Stimulated activated CD8-positive, alpha-beta memory T cell treated with anti-CD3 and anti-CD28 coated beads, Interleukin-12 subunit alpha, Interleukin-12 subunit beta, amount 100 ng/mL, for 24 hours (primary cell): Measurements from ENCODE around the gene INPP4A.

Experiments used
- DNase-seq: peaks from one replicate; pipeline ENCODE4 v3.0.0-alpha.2; 2020; ENCODE audit errors: extremely low read depth

Gene INPP4A

DNA sequence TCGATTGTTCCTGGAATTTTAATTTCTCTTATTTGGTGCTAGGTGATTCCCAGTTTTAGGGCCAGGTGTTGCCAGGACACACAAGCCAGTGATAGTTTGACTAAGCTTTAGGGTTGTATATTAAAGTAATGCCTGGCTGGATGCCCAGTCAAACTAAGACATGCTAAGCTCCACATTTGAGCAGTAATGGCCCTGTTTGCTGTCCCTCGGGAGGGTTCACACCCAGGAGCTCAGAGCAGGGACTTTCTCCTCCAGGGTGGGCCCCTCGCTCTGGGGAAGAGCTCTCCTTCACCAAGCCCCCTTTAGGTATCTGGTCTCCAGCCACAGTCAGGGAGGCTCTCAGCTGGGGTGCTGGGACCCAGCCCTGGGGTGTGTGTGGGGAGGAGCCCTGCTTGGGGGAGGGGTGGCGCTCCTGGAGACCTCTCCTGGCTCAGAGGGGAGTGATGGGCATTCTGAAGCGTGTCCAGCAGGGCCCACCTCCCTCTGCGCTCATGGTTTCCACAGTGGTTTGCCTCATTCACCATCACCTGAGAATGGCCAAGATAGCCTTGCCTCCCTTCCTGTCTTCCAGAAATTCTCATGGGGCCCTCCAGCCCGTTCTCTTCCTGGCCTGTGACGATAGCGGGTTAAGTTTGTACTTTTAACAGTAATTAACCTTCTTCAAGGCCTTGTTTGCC is 31.7 kb downstream of the INPP4A start:
- no peak for DNase-seq

- no peak for DNase-seq
These were observed 32.4 kb downstream of the INPP4A start for GRCh38 chr2:98477036-98477435.

GRCh38 chr2:98477506-98477905 is 32.8 kb downstream of the INPP4A start:
- no peak for DNase-seq

DNA sequence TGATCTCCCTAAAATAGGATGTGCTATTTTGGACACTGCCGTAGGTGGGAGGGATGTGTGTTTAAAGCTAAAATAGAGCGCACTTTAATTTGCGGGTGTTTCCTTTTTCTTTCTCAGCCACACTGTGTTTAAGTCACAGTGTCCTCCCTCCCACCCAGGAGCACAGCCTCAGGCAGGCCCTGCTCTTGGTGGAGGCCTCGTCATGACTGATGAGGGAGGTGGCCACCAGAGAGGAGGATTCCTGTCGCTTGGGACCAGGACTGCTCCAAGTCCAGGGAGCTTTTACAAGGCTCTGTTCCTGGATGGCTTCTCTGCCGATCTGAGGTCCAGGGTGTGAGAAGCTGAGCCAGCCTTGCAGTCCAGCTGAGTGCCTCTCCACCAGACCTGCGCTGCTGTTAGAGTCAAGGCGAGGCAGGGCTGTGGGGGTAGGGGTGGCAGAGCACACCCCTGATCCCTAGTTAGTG is 33.5 kb downstream of the INPP4A start:
- no peak for DNase-seq

- no peak for DNase-seq
These were observed 34.2 kb downstream of the INPP4A start for GRCh38 chr2:98478907-98479306.

- DNase-seq: no peak
These were observed 34.7 kb downstream of the INPP4A start for GRCh38 chr2:98479371-98479770.

DNA sequence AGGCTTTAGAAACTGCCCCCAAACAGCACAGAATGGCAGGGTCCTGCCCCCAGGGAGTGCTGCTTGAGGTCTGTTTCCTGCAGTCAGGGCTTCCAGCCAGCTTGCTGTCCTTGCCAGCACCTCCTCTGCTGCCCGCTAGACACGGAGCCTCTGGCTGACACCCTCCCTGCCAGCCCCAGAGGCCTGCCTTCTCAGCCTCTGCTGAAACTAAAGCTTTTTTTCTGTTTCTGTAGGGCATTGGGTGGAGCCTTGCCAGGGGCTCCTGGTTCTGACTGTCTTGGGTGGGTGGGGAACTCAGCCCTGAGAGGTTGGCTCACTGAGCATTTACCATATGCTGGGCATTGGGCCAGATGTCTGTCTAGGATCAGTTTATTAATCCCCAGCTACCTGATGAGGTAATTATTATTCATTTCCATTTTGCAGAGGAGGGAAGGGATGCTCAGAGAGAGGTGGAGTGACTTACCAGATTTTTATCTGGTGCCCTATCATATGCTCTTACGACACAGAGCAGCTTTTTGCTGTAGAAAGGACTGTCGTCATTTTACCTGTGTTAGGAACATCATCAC is 35.4 kb downstream of the INPP4A start:
- no peak for DNase-seq

DNA sequence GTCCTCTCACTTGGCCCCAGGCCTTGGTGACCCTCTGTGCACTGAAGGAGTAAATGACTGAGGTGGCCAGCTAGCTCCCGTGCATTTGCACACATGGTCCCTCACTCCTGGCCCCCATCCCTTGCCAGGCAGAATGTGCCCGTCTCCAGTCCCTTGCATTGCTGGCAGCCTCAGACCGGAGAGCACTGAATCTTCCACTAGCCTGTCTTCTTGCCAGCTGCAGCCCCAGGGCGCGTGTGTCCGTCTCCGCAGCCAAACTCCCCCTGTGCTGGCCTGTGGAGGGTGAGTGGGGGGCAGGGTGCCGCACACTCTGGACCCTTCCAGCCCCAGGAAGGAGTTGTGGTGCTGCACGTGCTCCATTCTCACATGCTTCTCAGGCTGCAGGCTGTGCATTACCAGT is 35.9 kb downstream of the INPP4A start:
- no peak for DNase-seq

DNA sequence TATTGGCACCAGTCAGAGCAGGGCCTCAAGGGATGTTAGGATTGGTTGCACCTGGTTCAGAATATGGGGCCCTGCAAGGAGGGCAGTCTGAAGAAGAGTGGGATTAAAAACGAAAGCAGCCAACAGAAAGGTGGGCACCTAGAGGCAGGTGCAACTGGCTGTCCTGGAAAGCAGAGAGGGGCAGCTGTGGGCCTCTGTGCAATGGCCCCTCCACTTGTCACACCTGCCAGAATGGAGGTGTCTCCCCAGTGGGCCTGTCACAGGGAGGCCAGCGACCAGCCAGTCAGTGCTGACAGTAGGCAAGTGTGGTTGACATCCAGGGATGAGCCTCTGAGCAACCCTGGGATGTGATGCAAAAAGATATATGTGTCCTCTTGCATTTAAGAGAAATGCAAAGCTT is 37.7 kb downstream of the INPP4A start:
- no peak for DNase-seq

DNA sequence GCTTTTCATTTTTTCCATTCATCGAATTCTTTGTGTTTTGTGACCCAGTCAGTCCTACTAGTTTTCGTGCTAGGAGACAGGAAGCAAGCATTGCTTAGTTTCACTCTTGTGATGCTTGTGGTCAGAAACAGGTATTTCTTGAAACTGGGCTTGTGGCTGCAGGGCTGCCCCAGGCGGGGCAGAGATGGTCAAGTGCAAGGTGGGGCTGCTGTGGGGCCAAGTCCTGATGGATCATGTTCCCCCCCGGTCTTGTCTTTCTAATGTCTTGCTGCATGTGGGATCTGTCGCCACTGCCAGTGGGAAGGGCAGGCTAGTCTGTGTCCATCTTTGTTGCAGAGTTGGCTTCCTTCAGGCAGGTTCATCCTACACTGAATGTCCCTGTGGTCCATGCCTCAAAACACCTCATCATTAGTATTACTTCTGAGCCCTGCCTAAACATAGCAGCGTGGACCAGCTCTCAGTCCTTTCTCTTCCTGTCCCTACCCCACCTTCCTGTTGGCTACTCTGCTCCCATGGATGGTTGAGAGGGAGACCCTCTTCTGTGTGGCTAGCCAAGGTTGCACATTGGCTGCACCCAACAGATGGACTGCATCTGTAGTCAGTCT is 38.7 kb downstream of the INPP4A start:
- no peak for DNase-seq

DNA sequence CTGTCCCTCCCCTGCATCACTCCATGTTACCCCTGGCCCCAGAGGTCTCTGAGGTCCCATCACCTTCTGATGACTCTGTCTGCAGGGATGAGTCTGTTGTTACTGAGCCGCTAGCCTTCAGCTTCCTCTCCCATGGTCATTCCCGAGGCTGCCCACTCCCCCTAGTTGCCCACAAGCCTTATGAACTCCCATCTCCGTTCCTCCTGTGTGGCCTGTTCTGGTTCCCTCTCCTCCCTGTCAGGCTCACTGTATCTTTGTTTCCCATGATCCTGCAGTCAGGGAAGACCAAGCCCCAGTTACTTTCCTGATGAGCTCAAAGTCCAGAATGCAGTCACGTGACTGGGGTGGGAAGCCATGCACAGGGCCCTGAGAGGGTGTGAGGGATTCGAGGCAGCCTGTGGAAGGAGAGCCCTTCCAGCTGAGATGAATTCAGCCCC is 39.5 kb downstream of the INPP4A start:
- no peak for DNase-seq

DNA sequence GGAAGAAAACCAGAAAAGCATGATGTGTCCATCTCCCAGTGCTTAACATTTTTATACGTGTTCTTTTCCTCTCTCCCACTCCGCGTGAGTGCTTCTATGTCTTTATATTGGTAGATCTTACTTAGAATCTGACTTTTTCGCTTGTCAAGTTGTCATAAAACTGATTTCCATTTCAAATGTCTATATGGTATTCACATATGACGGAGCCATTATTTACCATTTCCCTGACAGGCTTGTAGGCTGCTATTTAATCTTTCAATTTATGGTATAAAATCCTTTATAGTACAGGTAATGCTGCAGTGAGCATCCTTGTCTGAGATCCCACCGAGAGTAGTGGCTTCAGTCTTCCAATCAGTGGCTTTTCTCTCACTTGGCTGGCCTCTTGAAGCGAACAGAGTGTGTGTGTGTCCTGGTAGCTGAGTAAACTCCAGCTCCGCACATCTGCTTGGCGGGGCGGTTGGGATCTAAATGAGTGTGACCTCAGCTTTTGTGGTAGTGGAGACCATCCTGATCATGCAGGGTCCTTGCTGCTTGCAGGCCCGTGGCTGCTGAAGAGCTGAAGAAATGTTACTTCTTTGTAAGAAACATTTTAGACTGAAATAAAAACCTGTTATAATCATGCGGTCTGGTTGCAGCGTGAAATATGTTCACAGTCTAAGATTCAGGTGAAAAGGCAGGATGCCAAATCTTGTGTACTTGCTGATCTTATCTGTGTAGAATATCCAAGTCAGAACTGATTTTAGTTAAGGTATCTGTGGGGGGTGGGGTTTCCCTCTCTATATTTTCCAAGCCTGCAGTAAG is 40.2 kb downstream of the INPP4A start:
- no peak for DNase-seq

GRCh38 chr2:98485453-98485755 is 40.7 kb downstream of the INPP4A start:
- DNase-seq: no peak

DNA sequence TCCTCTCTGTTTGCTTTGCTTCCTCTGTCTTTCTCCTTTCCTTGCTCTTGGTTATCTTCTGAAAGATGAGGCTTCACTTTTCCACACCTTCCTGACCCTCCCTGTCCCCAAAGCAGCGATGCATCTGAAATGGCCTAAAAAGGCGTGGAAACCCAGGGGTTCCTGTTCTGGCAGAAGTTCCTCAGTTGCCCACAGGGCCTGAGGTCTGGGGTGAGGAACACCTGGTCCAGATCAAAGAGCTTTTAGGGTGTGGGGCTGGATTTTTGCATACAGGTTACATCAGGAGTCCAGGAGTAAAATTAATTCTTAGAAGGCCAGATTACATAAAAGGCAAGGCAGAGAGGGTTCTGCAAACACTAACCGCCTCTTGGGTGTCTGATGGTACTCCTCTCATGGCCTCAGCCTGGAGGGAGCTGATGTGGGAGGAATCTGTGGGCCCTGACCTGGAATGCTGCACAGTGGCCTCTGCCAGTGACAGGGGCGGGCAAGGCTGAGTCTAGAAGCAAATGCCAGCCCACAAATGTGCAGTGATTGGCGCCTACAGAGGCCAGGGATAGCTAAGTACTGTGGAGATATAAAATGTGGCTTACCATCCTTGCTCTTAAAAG is 41.8 kb downstream of the INPP4A start:
- no peak for DNase-seq

- DNase-seq: no peak
These were observed 42.6 kb downstream of the INPP4A start for GRCh38 chr2:98487101-98487805.

DNA sequence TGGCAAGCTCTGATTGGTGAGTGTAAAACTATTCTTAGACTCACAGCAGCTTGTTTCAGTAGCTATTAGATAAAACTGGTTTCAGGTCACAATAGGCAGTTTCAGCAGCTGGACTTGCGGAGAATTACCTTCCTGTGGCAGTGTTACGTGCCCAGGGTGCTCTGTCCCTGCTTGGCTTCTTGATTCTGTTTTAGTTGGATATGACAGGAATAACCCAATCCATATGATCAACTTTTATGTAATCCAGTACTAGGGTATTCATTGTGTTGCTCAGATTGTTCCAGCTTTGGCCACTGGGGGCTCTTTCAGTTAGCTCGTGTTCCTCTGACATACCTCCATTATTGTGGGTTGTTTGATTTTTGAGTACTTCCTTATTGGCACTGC is 43.1 kb downstream of the INPP4A start:
- no peak for DNase-seq

DNA sequence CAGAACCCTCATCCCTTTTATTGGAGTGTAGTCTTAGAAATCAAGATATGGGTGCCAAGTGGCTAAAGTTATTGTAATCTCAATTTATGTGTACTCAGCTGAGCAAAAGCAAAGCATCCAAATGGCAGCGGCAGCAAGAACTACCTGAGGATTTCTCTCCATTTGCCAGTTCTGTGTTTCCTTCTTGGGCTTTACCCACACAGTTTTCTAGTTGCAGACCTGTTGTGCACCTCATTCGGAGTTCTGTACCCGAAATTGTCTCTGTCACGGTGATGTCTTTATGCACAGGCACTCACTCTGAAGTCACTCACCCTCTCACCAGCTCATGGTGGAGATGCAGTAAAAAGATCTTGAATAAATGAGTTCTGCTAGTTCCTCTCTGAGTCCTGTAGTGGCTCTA is 43.6 kb downstream of the INPP4A start:
- no peak for DNase-seq

DNA sequence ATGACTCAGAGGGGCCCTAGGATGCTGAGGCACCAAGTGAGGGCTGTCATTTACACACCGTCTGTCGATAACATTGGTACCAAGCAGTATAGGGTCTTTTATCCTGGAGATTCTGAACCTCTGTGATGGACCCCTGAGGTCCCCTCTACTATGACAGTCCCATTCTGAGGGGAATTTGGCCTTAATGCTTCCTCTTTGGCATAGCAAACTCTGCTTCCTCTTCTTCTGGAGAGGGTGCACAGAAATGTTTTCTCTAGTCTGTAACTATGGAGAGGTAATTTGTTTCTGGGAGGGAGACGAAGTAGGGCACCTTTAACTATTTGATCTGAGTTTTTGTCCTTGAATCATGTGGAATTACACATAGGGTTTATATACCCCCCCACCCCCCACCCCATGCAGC is 44.8 kb downstream of the INPP4A start:
- DNase-seq: no peak

GRCh38 chr2:98489971-98490962 is 45.6 kb downstream of the INPP4A start:
- no peak for DNase-seq

GRCh38 chr2:98492441-98492840 is 47.8 kb downstream of the INPP4A start:
- no peak for DNase-seq
